Mucosa of rectum (tissue), 2 donors: ENCODE results near the gene TMEM161B.

ENCODE experiments used
- H3K27ac ChIP-seq, 2 donors: one replicate each; pipeline ENCODE4 v1.7.0; 2013; ENCODE audit warnings: inconsistent platforms in 2 of 2, low read depth in 2 of 2, low read length in 2 of 2
- H3K27me3 ChIP-seq, 2 donors: one replicate each; pipeline ENCODE4 v1.7.0; 2013; ENCODE audit warnings: low read length in 2 of 2; ENCODE audit not compliant: control insufficient read depth in 2 of 2, insufficient read depth in 2 of 2
- H3K36me3 ChIP-seq, 2 donors: one replicate each; pipeline ENCODE4 v1.7.0; 2013; ENCODE audit warnings: low read length in 2 of 2; ENCODE audit not compliant: control insufficient read depth in 2 of 2, insufficient read depth in 2 of 2
- H3K4me1 ChIP-seq, 2 donors: one replicate each; pipeline ENCODE4 v1.7.0; 2013; ENCODE audit warnings: low read length in 2 of 2, mild to moderate bottlenecking in 1 of 2; ENCODE audit not compliant: control insufficient read depth in 2 of 2, insufficient read depth in 2 of 2
- H3K4me3 ChIP-seq, 2 donors: one replicate each; pipeline ENCODE4 v1.7.0; 2013; ENCODE audit warnings: low read length in 2 of 2
- H3K9ac ChIP-seq, 2 donors: one replicate each; pipeline ENCODE4 v1.7.0; 2013; ENCODE audit warnings: low read length in 2 of 2, low read depth in 1 of 2, mild to moderate bottlenecking in 1 of 2
- H3K9me3 ChIP-seq, 2 donors: one replicate each; pipeline ENCODE4 v1.7.0; 2013; ENCODE audit warnings: low read length in 2 of 2; ENCODE audit not compliant: control insufficient read depth in 2 of 2
- donor health status: healthy.
- donor health status: Normal muscosa, but diverticular disease.

The TMEM161B gene

GRCh38 chr5:88236866-88237642 is 31.6 kb downstream of the TMEM161B start:
- no peaks in the 10 kb centered on the region for H3K4me1 ChIP-seq
- H3K27ac ChIP-seq: no peak overlapping the region
- peaks cover 0 to 3% of the 10 kb centered on the region in 2 donors for H3K36me3 ChIP-seq
- no peaks in the 10 kb centered on the region for H3K9me3 ChIP-seq
- H3K9ac ChIP-seq: no peak overlapping the region
- H3K27me3 ChIP-seq: no peaks in the 10 kb centered on the region
- no peak overlapping the region for H3K4me3 ChIP-seq

DNA sequence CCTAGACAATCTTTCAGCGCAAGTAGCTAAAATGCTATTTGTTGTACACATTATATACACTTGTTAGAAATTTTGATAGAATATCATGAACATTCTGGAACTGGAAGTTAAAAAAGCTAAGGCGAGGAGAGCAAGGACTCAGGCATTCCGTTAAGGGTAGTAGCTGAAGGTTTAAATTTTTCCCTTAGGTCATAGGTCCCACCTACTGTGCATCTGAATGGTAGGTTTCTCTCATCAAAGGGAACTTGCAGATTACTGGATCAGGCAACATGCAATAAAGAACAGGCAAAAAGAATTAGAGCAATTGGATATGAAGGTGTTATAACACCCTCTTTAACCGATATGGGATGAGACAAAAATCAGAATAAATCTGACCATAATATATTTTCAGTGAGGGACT is 32.8 kb downstream of the TMEM161B start:
- peaks cover 0 to 3% of the 10 kb centered on the region in 2 donors for H3K36me3 ChIP-seq
- no peaks in the 10 kb centered on the region for H3K9me3 ChIP-seq
- no peak overlapping the region for H3K4me3 ChIP-seq
- H3K27ac ChIP-seq: no peak overlapping the region
- H3K9ac ChIP-seq: no peak overlapping the region
- H3K27me3 ChIP-seq: no peaks in the 10 kb centered on the region
- no peaks in the 10 kb centered on the region for H3K4me1 ChIP-seq

DNA sequence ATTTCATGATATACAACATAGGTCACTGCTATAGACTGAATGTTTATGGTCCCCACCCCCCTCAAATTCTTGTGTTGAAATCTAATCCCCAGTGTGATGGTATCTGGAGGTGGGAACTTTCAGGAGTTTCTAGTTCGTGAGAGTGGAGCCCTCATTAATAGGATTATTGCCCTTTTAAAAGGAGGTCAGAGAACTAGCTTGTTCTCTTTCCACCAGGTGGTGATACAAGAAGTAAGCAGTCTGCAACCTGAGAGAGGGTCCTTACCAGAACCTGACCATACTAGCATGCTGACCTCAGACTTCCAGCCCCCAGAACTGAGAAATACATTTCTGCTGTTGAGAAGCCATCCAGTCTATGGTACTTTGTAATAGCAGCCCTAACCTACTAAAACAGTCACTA is 33.3 kb downstream of the TMEM161B start:
- Histone ChIP-seq H3K27ac (no peak overlapping the region), H3K4me1 (no peaks in the 10 kb centered on the region), H3K4me3 (no peak overlapping the region), H3K27me3 (no peaks in the 10 kb centered on the region), H3K9me3 (no peaks in the 10 kb centered on the region), H3K9ac (no peak overlapping the region), H3K36me3 (peaks cover 0 to 3% of the 10 kb centered on the region in 2 donors)

GRCh38 chr5:88230546-88231066 is 38.0 kb downstream of the TMEM161B start:
- Histone ChIP-seq H3K9ac (no peak overlapping the region), H3K9me3 (no peaks in the 10 kb centered on the region), H3K4me3 (no peak overlapping the region), H3K27me3 (no peaks in the 10 kb centered on the region), H3K27ac (no peak overlapping the region), H3K36me3 (peaks cover 0 to 7% of the 10 kb centered on the region in 2 donors), H3K4me1 (no peaks in the 10 kb centered on the region)

DNA sequence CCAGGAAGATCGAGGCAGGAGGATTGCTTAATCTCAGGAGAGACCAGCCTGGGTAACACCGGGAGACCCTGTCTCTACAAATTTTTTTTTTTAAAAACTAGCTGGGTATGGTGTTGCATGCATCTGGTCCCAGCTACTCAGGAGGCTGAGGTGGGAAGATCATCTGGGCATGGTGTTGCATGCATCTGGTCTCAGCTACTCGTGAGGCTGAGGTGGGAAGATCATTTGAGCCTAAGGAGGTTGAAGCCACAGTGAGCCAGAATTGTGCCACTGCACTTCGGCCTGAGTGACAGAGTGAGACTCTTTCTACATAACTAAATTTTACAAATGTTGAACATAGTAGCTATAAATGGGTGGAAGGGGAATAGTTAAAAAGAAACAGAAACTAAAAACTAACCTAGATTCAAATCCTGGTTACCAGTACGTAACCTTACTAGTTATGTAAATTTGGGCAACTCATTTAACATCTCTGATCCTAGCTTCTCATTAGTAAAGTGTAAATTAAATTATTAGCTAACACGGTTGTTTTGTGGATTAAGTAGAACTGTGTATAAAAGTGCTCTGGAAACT is 41.7 kb downstream of the TMEM161B start:
- H3K36me3 ChIP-seq: peaks cover 0 to 4% of the 10 kb centered on the region in 2 donors
- no peaks in the 10 kb centered on the region for H3K27me3 ChIP-seq
- H3K27ac ChIP-seq: no peak overlapping the region
- H3K9me3 ChIP-seq: no peaks in the 10 kb centered on the region
- no peak overlapping the region for H3K9ac ChIP-seq
- H3K4me1 ChIP-seq: no peaks in the 10 kb centered on the region
- no peak overlapping the region for H3K4me3 ChIP-seq

GRCh38 chr5:88214655-88215054 is 54.0 kb downstream of the TMEM161B start:
- peaks cover 8 to 17% of the 10 kb centered on the region in 2 donors for H3K36me3 ChIP-seq
- no peak overlapping the region for H3K9ac ChIP-seq
- no peak overlapping the region for H3K4me3 ChIP-seq
- H3K9me3 ChIP-seq: no peaks in the 10 kb centered on the region
- no peaks in the 10 kb centered on the region for H3K27me3 ChIP-seq
- no peak overlapping the region for H3K27ac ChIP-seq
- no peaks in the 10 kb centered on the region for H3K4me1 ChIP-seq

GRCh38 chr5:88207575-88207974 is 61.1 kb downstream of the TMEM161B start:
- Histone ChIP-seq H3K4me3 (no peak overlapping the region), H3K9ac (no peak overlapping the region), H3K27ac (no peak overlapping the region), H3K36me3 (peaks cover 6 to 8% of the 10 kb centered on the region in 2 donors), H3K9me3 (no peaks in the 10 kb centered on the region), H3K27me3 (no peaks in the 10 kb centered on the region), H3K4me1 (no peaks in the 10 kb centered on the region)

- Histone ChIP-seq H3K4me3 (no peak overlapping the region), H3K4me1 (no peaks in the 10 kb centered on the region), H3K36me3 (peaks cover 7 to 10% of the 10 kb centered on the region in 2 donors), H3K9ac (no peak overlapping the region), H3K27ac (no peak overlapping the region), H3K27me3 (no peaks in the 10 kb centered on the region), H3K9me3 (no peaks in the 10 kb centered on the region)
Measured at GRCh38 chr5:88203981-88204750, 64.5 kb downstream of the TMEM161B start.

- Histone ChIP-seq H3K27me3 (no peaks in the 10 kb centered on the region), H3K36me3 (peaks cover 10 to 14% of the 10 kb centered on the region in 2 donors), H3K27ac (no peak overlapping the region), H3K9me3 (peaks cover 0 to 6% of the 10 kb centered on the region in 2 donors), H3K9ac (no peak overlapping the region), H3K4me3 (no peak overlapping the region), H3K4me1 (no peaks in the 10 kb centered on the region)
Measured at GRCh38 chr5:88195636-88196035, 73.0 kb downstream of the TMEM161B start.

DNA sequence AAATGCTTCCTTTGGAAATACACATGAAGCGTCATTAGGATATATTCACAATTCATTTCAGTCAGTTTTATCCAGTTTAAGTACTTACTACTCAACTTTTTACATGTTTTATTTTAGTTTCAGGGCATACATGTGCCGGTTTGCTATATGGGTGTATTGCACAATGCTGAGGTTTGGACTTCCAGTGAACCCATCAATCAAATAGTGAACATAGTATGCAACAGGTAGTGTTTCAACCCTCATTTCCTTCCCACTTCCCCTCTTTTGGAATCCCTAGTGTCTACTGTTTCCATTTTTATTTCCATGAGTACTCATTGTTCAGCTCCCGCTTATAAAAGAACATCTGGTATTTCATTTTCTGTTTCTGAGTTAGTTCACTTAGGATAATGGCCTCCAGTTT is 74.7 kb downstream of the TMEM161B start:
- Histone ChIP-seq H3K27me3 (no peaks in the 10 kb centered on the region), H3K27ac (no peak overlapping the region), H3K4me3 (no peak overlapping the region), H3K9ac (no peak overlapping the region), H3K4me1 (no peaks in the 10 kb centered on the region), H3K36me3 (peaks cover 8 to 17% of the 10 kb centered on the region in 2 donors), H3K9me3 (peaks cover 12 to 18% of the 10 kb centered on the region in 2 donors)
